WTC11 (cell line): ENCODE data around the gene KLHL22. TPM values are rescaled to one million over a fixed set of nuclear protein-coding genes. Genes with fewer than 3 reads are reported as not detected.

Source experiments
- ATAC-seq: fragments of 200-7000 bp; cut with Tn5 transposase; 2 replicates; pipeline ENCODE4 v1.10.0; 2021; ENCODE audit warnings: mild to moderate bottlenecking, moderate library complexity
- CTCF ChIA-PET: fragments of 300-600 bp; sonication (Branson Sonifier 250); formaldehyde crosslinking; loops from one replicate; lab custom pipeline; 2021; ENCODE audit warnings: antibody characterized with exemption; lab: Charles Lee
- POLR2A ChIA-PET: fragments of 350-600 bp; sonication (Branson Sonifier 250); formaldehyde crosslinking; loops from one replicate; lab custom pipeline; 2021; ENCODE audit warnings: antibody characterized with exemption; lab: Charles Lee
- DNase-seq: peaks from one replicate; pipeline ENCODE4 v3.0.0; 2021; ENCODE audit warnings: low spot score
- H3K27ac Mint-ChIP-seq: 2 replicates; pipeline ENCODE4 v1.8.0; 2021; ENCODE audit warnings: mixed read lengths
- H3K27me3 Mint-ChIP-seq: 2 replicates; pipeline ENCODE4 v1.8.0; 2021; ENCODE audit warnings: low read depth, mild to moderate bottlenecking, moderate library complexity, mixed read lengths
- H3K36me3 Mint-ChIP-seq: 2 replicates; pipeline ENCODE4 v1.8.0; 2021; ENCODE audit warnings: mixed read lengths
- H3K4me1 Mint-ChIP-seq: 2 replicates; pipeline ENCODE4 v1.8.0; 2022; ENCODE audit warnings: mixed read lengths
- H3K4me3 Mint-ChIP-seq: 2 replicates; pipeline ENCODE4 v1.8.0; 2021; ENCODE audit warnings: mild to moderate bottlenecking, moderate library complexity, mixed read lengths
- H3K9me3 Mint-ChIP-seq: 2 replicates; pipeline ENCODE4 v1.8.0; 2021; ENCODE audit warnings: mixed read lengths
- ATF2 ChIP-seq: sonication (generic); formaldehyde crosslinking; IDR thresholded peaks from 2 replicates; pipeline ENCODE4 v1.8.1; 2022; ENCODE audit warnings: low read depth, missing genetic modification reagents, borderline replicate concordance
- FOXJ3 ChIP-seq: sonication (generic); formaldehyde crosslinking; IDR thresholded peaks from 2 replicates; pipeline ENCODE4 v1.9.0; 2021; ENCODE audit warnings: missing genetic modification reagents, mild to moderate bottlenecking, borderline replicate concordance
- FOXP1 ChIP-seq: sonication (generic); formaldehyde crosslinking; IDR thresholded peaks from 2 replicates; pipeline ENCODE4 v1.8.0; 2022; ENCODE audit warnings: missing genetic modification reagents, mild to moderate bottlenecking, moderate library complexity, borderline replicate concordance
- FOXP4 ChIP-seq: sonication (generic); formaldehyde crosslinking; IDR thresholded peaks from 2 replicates; pipeline ENCODE4 v1.8.0; 2022; ENCODE audit warnings: mild to moderate bottlenecking, missing genetic modification reagents
- KAT7 ChIP-seq: sonication (generic); formaldehyde crosslinking; IDR thresholded peaks from 2 replicates; pipeline ENCODE4 v1.8.1; 2023; ENCODE audit warnings: missing genetic modification reagents, mild to moderate bottlenecking, borderline replicate concordance
- MXD4 ChIP-seq: fragments of 250-450 bp; sonication (Bioruptor Pico); IDR thresholded peaks from 2 replicates; pipeline ENCODE4 v1.8.0; 2021; ENCODE audit warnings: mild to moderate bottlenecking, moderate library complexity, borderline replicate concordance
- NFATC4 ChIP-seq: fragments of 250-450 bp; sonication (Bioruptor Pico); IDR thresholded peaks from 2 replicates; pipeline ENCODE4 v1.9.0; 2021; ENCODE audit warnings: mild to moderate bottlenecking
- OVOL2 ChIP-seq: fragments of 250-450 bp; sonication (Bioruptor Pico); IDR thresholded peaks from 2 replicates; pipeline ENCODE4 v1.9.0; 2021; ENCODE audit warnings: mild to moderate bottlenecking, borderline replicate concordance
- PRDM15 ChIP-seq: sonication (generic); formaldehyde crosslinking; IDR thresholded peaks from 2 replicates; pipeline ENCODE4 v1.8.0; 2022; ENCODE audit warnings: missing genetic modification reagents
- PRRX2 ChIP-seq: fragments of 250-450 bp; sonication (Bioruptor Pico); IDR thresholded peaks from 2 replicates; pipeline ENCODE4 v1.8.0; 2021; ENCODE audit warnings: mild to moderate bottlenecking
- SOX15 ChIP-seq: fragments of 250-450 bp; sonication (Bioruptor Pico); IDR thresholded peaks from 2 replicates; pipeline ENCODE4 v1.9.0; 2021; ENCODE audit warnings: mild to moderate bottlenecking
- TEAD4 ChIP-seq: sonication (generic); formaldehyde crosslinking; IDR thresholded peaks from 2 replicates; pipeline ENCODE4 v1.8.0; 2022; ENCODE audit warnings: mild to moderate bottlenecking, missing genetic modification reagents
- ZBTB21 ChIP-seq: sonication (generic); formaldehyde crosslinking; IDR thresholded peaks from 2 replicates; pipeline ENCODE4 v1.8.1; 2023; ENCODE audit warnings: mild to moderate bottlenecking, missing genetic modification reagents, borderline replicate concordance
- ZNF138 ChIP-seq: sonication (generic); formaldehyde crosslinking; conservative IDR thresholded peaks from 2 replicates; pipeline ENCODE4 v1.8.1; 2022; ENCODE audit warnings: mild to moderate bottlenecking, moderate library complexity, missing genetic modification reagents
- ZNF232 ChIP-seq: sonication (generic); formaldehyde crosslinking; IDR thresholded peaks from 2 replicates; pipeline ENCODE4 v1.8.0; 2022; ENCODE audit warnings: mild to moderate bottlenecking, missing genetic modification reagents
- ZNF317 ChIP-seq: sonication (generic); formaldehyde crosslinking; IDR thresholded peaks from 2 replicates; pipeline ENCODE4 v1.8.1; 2023; ENCODE audit warnings: low read depth, mild to moderate bottlenecking, moderate library complexity, missing genetic modification reagents, borderline replicate concordance
- ZNF396 ChIP-seq: fragments of 250-450 bp; sonication (Bioruptor Pico); IDR thresholded peaks from 2 replicates; pipeline ENCODE4 v1.8.0; 2021; ENCODE audit warnings: mild to moderate bottlenecking, moderate library complexity, borderline replicate concordance
- ZNF423 ChIP-seq: fragments of 250-450 bp; sonication (Bioruptor Pico); IDR thresholded peaks from 2 replicates; pipeline ENCODE4 v2.1.2; 2022; ENCODE audit warnings: mild to moderate bottlenecking, moderate library complexity
- ZNF425 ChIP-seq: fragments of 250-450 bp; sonication (Bioruptor Pico); conservative IDR thresholded peaks from 2 replicates; pipeline ENCODE4 v1.9.0; 2021; ENCODE audit warnings: mild to moderate bottlenecking
- ZNF532 ChIP-seq: fragments of 250-450 bp; sonication (Bioruptor Pico); IDR thresholded peaks from 2 replicates; pipeline ENCODE4 v1.9.0; 2021; ENCODE audit warnings: mild to moderate bottlenecking, borderline replicate concordance
- total RNA-seq: library from RNA; stranded (reverse); gene quantifications from 3 replicates; pipeline ENCODE4 v1.2.3, GENCODE V29; 2021

The KLHL22 gene
- total RNA-seq, 1 experiment from 2014 or later: 15.7 TPM

GRCh38 chr22:20490183-20490940, 5.2 kb downstream of the KLHL22 start:
- ATAC-seq (no peak), DNase-seq (no peak)
- peaks cover 10% of the 10 kb centered on the region for H3K4me1 Mint-ChIP-seq
- H3K4me3 Mint-ChIP-seq: no peak overlapping the region
- peaks cover 3% of the 10 kb centered on the region for H3K36me3 Mint-ChIP-seq
- CTCF ChIA-PET: interaction anchor here (1.5 kb wide), 2 partner anchors 26 to 72 kb away, joined by 3 to 4 read pairs; no protein-coding TSS in a partner anchor
- POLR2A ChIA-PET: no interaction called here
- no peaks in the 10 kb centered on the region for H3K9me3 Mint-ChIP-seq
- peaks cover 25% of the 10 kb centered on the region for H3K27me3 Mint-ChIP-seq
- no peak overlapping the region for H3K27ac Mint-ChIP-seq
- no peak for TF ChIP-seq SOX15 (CRISPR knock-in tag)
- no peak for TF ChIP-seq NFATC4 (CRISPR knock-in tag)
- TF ChIP-seq TEAD4: no peak
- TF ChIP-seq MXD4 (CRISPR knock-in tag): no peak
- no peak for TF ChIP-seq ZNF532 (CRISPR knock-in tag)
- TF ChIP-seq FOXJ3 (CRISPR knock-in tag): no peak
- no peak for TF ChIP-seq ZNF396 (CRISPR knock-in tag)
- no peak for TF ChIP-seq OVOL2
- no peak for TF ChIP-seq ATF2 (CRISPR knock-in tag)

- Mint-ChIP-seq H3K9me3 (no peaks in the 10 kb centered on the region), H3K36me3 (peaks cover 3% of the 10 kb centered on the region), H3K27ac (0 out of 2 replicates have a peak overlapping the region, but pooled peaks have one; percentile 30), H3K4me1 (peaks cover 6% of the 10 kb centered on the region), H3K4me3 (no peak overlapping the region), H3K27me3 (peaks cover 13% of the 10 kb centered on the region)
- ATAC-seq (peak; percentile 66), DNase-seq (peak; percentile 23)
- ChIA-PET POLR2A (no interaction called here), CTCF (no interaction called here)
- no peak for TF ChIP-seq ZNF232 (CRISPR knock-in tag)
- no peak for TF ChIP-seq KAT7
- TF ChIP-seq PRDM15 (CRISPR knock-in tag): no peak
- TF ChIP-seq ZNF138: no peak
- TF ChIP-seq ZNF317 (CRISPR knock-in tag): no peak
- no peak for TF ChIP-seq PRRX2 (CRISPR knock-in tag)
- TF ChIP-seq ZNF425 (CRISPR knock-in tag): no peak
- no peak for TF ChIP-seq ZBTB21 (CRISPR knock-in tag)
- TF ChIP-seq ZNF423: no peak
- TF ChIP-seq FOXP4 (CRISPR knock-in tag): no peak
- TF ChIP-seq FOXP1: no peak
These were observed 6.6 kb downstream of the KLHL22 start for GRCh38 chr22:20488946-20489345.
